CD4-positive, alpha-beta T cell treated with Interleukin-10 for 1 hour (primary cell): ENCODE results near the gene ZNF283.

Experiments used
- DNase-seq: peaks from one replicate; pipeline ENCODE4 v3.0.0-alpha.2; 2020

The ZNF283 gene

GRCh38 chr19:43826787-43827754 is at the start of gene ZNF283:
Gene ZNF283 (plus strand): TSS chr19:43827321. CDS start chr19:43833505, 6,184 bp downstream.
- DNase-seq = peak; percentile 90

GRCh38 chr19:43778651-43779050 is 48.5 kb upstream of the ZNF283 start:
- DNase-seq = no peak

- no peak for DNase-seq
Observed at GRCh38 chr19:43779147-43779819, 47.8 kb upstream of the ZNF283 start.

- no peak for DNase-seq
Observed at GRCh38 chr19:43779820-43780219, 47.3 kb upstream of the ZNF283 start.

DNA sequence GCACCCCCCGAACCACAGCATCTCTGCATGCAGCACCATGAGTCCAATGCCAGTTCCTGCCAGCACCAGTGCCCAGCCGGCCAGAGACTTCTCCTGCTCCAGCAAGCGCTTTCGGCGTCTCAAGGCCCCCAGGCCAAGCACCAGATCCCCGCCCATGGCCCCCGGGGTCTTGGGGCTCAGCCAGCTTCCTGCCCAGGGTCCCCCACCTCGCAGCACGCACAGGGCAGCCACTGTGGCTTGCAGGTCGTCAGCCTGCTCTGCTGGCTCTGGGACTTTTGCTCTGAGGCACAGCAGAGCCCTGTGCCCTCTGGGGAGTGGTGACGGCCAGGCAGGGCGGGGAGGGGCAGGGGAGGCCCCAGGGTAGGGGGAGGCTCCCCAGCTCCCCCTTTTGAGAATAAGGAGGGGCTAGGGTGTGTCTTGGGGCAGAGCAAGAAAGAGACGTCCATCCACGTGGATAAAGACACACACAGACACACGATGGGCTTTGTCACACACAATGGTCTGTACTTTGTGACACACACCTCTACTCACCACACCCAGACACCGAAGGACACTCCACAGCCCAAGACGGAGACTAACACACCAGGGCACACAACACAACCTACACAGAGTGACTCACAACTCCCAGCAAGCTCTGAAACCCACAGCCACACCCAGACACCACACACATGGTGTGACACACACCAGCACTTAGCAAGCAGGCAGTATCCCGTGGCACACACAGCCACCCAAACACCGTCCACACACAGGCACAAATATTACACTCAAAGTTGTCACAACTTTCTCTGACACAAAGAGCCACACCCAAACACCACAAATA is 46.2 kb upstream of the ZNF283 start, which contains the start of gene KCNN4:
Gene KCNN4, minus strand, starts transcription at position 268 of the 820 bp plus-strand sequence. Its CDS starts 112 bp downstream, at position 156.
- peak; percentile 74 for DNase-seq

- no peak for DNase-seq
Observed at GRCh38 chr19:43781630-43782310, 45.4 kb upstream of the ZNF283 start.

- DNase-seq = no peak
Observed at GRCh38 chr19:43782311-43782660, 44.8 kb upstream of the ZNF283 start.

GRCh38 chr19:43782689-43783231 is 44.4 kb upstream of the ZNF283 start:
- no peak for DNase-seq

DNA sequence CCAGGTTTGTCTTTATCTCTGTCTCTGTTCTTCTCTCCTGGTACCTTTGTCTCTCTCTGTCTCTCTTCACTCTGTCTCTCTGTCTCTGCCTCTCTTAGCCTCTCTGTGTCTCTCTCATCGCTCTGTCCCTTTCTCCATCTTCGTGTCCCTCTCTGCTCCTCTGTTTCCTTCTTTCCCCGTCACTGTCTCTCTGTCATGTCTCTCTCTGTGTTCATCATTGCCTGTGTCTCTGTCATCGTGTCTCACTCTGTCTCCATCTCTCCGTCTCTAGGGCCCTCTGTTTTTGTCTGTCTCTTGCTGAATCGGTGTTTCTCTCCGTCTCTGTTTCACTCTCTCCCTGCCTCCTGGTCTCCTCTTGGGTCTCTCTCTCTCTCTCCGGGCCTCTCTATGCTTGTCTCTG is 43.5 kb upstream of the ZNF283 start:
- DNase-seq = no peak

GRCh38 chr19:43784241-43784980 is 42.7 kb upstream of the ZNF283 start:
- DNase-seq = peak; percentile 54

GRCh38 chr19:43784981-43785808 is 41.9 kb upstream of the ZNF283 start:
- DNase-seq = peak; percentile 80

DNA sequence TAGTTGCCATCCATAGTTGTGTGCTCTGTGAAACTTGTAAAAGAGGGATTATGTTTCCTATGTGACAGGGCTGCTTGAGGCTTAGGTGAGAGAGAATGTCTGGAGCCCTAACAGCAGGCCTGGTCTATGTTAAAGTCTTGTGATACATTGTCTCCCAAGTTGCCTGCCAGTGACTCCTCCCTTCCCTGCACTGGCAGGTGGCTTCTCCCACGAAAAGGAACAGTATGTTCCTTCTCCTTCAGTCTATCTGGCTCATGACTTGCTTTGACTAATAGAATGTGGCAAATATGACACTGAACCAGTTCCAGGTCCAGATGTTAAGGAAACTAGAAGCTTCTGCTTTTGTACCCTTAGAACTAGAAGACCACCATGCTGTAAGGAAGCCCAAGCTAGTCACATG is 40.5 kb upstream of the ZNF283 start:
- DNase-seq = no peak

DNA sequence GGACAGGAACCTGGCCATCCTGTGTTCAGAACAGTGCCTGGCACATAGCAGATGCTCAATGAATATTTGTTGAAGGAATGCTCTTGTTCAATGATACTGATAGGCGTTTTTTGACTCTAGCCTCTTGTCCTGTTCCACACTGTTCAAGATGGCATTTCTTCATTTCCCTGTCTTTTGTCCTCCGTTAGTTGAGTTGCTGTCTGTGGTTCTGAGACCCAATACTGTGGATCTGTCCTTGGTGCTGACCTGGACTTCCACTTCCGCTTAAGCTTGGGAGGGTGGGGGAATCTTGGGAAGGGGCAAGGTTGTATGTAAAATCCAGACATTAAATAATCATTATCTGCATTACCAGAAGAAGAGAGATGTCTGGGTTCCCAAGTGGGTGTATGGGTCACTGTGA is 38.1 kb upstream of the ZNF283 start:
- no peak for DNase-seq

DNA sequence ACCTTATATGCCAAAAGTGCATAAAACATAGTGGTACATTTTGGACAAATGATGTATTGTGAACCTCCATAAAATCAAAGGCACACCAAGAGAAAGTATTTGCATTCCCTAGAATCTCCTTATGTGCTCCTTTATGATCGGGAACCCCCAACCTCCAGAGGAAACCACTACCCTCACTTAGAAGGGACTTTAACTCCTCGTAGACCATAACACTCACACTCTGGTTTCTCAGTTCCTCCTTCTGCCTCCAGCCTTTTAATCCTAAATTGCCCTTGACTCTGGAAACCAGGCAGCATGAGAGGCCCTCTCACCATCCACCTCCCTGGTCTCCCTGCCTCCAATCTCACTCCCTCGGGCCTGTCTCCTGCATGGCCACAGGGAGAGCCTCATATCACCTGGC is 36.5 kb upstream of the ZNF283 start:
- no peak for DNase-seq

DNA sequence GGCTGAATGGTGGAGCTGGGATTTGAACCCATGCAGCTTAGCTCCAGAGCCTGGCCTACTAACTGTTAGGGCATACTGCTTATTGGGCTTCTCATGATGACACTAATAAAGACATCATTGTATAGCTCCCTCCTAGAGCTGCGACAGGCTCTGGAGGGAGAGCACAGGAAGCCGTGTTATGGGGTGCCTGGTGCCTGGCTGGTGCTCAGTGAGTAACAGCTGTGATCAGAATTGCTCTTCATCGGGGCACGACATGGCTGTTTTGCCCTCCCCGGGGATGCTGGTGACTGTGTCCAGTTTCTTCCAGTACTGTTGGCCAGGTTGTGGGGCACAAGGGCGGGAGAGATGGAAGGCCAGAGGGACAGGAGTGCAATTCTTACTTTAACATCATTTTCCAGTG is 30.0 kb upstream of the ZNF283 start:
- no peak for DNase-seq

- DNase-seq = no peak
Observed at GRCh38 chr19:43797556-43797955, 29.6 kb upstream of the ZNF283 start.

DNA sequence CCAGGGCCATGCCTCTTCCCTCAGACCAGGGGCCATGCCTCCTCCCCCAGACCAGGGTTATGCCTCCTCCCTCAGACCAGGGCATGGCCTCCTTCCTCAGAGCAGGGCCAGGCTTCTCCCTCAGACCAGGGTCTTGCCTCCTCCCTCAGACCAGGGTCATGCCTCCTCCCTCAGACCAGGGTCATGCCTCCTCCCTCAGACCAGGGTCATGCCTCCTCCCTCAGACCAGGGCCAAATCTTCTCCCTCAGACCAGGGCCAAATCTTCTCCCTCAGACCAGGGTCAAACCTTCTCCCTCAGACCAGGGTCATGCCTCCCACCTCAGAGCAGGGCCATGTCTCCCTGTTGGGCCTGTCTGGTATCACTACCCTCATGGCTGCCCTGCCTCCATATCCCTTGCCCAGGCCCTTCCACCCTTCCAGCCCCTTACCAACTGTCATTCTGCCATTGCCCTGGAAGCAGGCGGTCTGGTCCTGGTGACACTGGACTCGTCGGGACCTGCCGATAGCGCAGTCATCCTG is 29.0 kb upstream of the ZNF283 start:
- DNase-seq = no peak

DNA sequence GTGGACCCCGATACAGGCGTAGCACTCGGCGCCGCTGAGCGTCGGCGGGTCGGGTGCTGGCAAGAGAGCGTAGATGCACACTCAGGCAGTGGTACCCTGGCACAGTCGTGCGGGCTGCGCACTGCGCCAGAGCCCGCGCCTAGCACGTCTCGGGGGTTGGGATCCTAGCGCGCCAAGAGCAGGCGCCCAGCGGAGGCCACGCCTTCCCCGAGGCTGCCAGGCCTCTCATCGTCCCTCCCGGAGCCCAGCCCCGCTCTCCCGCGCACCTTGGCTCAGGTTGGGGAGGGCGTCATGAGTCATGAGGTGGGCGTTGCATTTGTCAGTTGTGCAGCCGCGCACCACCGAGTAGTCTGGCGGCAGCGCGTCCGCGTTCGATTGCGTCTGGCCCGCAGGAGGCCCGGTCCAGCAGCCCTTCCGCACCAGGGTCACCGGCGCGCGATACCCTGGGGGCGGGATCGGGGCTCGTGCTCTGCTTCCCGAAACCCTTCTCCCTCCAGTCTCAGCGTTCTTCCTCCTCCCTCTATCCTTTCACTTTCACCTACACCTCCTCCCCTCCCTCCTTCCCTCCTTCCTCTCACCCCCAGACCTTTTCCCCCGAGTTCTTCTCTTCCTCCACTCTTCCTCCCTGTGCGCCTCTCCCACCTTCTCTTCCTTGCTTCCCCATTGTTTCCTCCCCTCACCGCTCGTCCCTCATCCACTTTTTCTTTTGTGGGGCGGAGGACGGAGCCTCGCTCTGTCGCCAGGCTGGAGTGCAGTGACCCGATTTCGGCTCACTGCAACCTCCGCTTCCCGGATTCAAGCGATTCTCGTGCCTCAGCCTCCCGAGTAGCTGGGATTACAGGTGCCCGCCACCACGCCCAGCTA is 28.3 kb upstream of the ZNF283 start:
- peak; percentile 47 for DNase-seq

DNA sequence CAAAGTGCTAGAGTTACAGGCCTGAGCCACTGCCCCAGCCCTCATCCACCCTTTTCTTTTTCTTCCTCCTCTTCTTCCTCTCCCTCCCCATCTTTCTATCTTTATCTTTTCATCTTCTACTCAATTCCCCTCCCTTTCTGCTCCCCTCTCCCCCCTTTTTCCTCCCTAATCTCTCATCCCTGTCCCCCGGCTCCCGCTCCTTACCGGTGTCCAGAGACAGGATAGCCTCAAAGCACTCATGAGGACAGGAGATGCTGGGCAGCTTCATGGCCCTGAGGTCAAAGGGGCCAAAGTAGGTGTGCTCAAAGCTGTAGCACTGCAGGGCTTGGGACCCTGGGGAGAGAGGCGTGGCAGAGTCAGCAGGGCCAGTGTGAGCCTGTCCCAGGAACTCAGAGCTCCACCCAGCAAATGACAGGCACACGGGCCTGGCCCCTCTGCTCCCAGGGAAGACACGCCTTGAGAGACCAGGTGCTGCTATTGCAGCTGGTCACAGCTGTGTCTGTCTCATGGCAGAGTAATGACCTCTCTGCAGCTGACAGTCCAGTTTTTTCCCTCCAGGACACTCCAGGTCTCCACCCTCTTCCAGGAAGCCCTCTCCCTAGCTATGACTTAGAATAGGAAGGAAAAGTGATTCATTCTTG is 27.5 kb upstream of the ZNF283 start:
- no peak for DNase-seq
